OCI-LY3 (cell line): ENCODE measurements around the gene TLR6.
A peak's percentile ranks its signal among the peaks of the same experiment; 100 is the strongest.

Experiments used
- H2AFZ ChIP-seq: fragments of 200-600, 300-600 bp; shearing (Covaris generic); 2 replicates; pipeline ENCODE4 v1.6.0; 2014; ENCODE audit warnings: antibody characterized with exemption, low read depth, low read length
- H3K27ac ChIP-seq: fragments of 200-600, 300-600 bp; sonication (generic); 2 replicates; pipeline ENCODE4 v1.5.1; 2014; ENCODE audit warnings: mild to moderate bottlenecking, low read length, moderate library complexity, mixed read lengths
- H3K27me3 ChIP-seq: fragments of 200-600, 300-600 bp; sonication (generic); 2 replicates; pipeline ENCODE4 v1.6.1; 2014; ENCODE audit warnings: low read depth, low read length, mixed read lengths
- H3K36me3 ChIP-seq: fragments of 200-600, 300-600 bp; sonication (generic); replicated peaks from 2 replicates; pipeline ENCODE3; 2014; ENCODE audit warnings: low read depth, low read length, mixed read lengths
- H3K4me1 ChIP-seq: fragments of 300-600, 200-600 bp; sonication (generic); 2 replicates; pipeline ENCODE4 v1.6.1; 2014; ENCODE audit warnings: low read length, mixed read lengths
- H3K4me2 ChIP-seq: fragments of 200-600, 300-600 bp; sonication (generic); 2 replicates; pipeline ENCODE4 v1.6.1; 2014; ENCODE audit warnings: low read length, mixed read lengths
- H3K4me3 ChIP-seq: fragments of 300-600, 200-600 bp; sonication (generic); 2 replicates; pipeline ENCODE4 v1.5.1; 2014; ENCODE audit warnings: antibody characterized with exemption, mild to moderate bottlenecking, low read length, moderate library complexity
- H3K79me2 ChIP-seq: fragments of 300-600, 200-600 bp; shearing (Covaris generic); 2 replicates; pipeline ENCODE4 v1.6.1; 2014; ENCODE audit warnings: mild to moderate bottlenecking, low read length, mixed read lengths
- H3K9ac ChIP-seq: fragments of 300-600, 200-600 bp; shearing (Covaris generic); 2 replicates; pipeline ENCODE4 v1.6.0; 2014; ENCODE audit warnings: mild to moderate bottlenecking, low read length, moderate library complexity
- H3K9me3 ChIP-seq: fragments of 200-600, 300-600 bp; shearing (Covaris generic); 2 replicates; pipeline ENCODE4 v1.6.1; 2014; ENCODE audit warnings: low read length, mixed read lengths; ENCODE audit not compliant: insufficient read depth
- H4K20me1 ChIP-seq: fragments of 200-600, 300-600 bp; sonication (generic); 2 replicates; pipeline ENCODE4 v1.6.1; 2016; ENCODE audit warnings: low read length, mixed read lengths; ENCODE audit not compliant: insufficient read depth
- CTCF ChIP-seq: fragments of 200-600, 300-600 bp; sonication (generic); IDR thresholded peaks from 2 replicates; pipeline ENCODE4 v1.5.1; 2014; ENCODE audit warnings: antibody characterized with exemption, low read length, low read depth
- EZH2phosphoT487 ChIP-seq: fragments of 200-600 bp; shearing (Covaris generic); IDR thresholded peaks from 2 replicates; pipeline ENCODE4 v1.6.1; 2018; ENCODE audit warnings: antibody characterized with exemption, mixed run types, low read depth

TLR6 gene

GRCh38 chr4:38794051-38794450, 62.6 kb downstream of the TLR6 start:
- H3K36me3 ChIP-seq = peaks cover 64% of the 10 kb centered on the region

GRCh38 chr4:38791010-38791409, 65.6 kb downstream of the TLR6 start:
- Histone ChIP-seq H3K9me3 (peaks cover 17% of the 10 kb centered on the region), H3K27ac (peak overlapping the region; percentile 14; the same call in 1 of the 2 replicates), H3K27me3 (no peaks in the 10 kb centered on the region), H3K4me3 (no peak overlapping the region), H3K36me3 (peaks cover 41% of the 10 kb centered on the region), H4K20me1 (no peaks in the 10 kb centered on the region), H3K79me2 (no peaks in the 10 kb centered on the region), H3K4me2 (peak overlapping the region; percentile 13), H3K9ac (no peak overlapping the region), H3K4me1 (peaks cover 30% of the 10 kb centered on the region), H2AFZ (no peak overlapping the region)
- TF ChIP-seq EZH2phosphoT487 = no peak
- no peak for TF ChIP-seq CTCF

More at GRCh38 chr4:38794051-38794450, 62.6 kb downstream of the TLR6 start:
- H3K4me3 ChIP-seq = no peak overlapping the region
- H3K4me2 ChIP-seq = no peak overlapping the region
- H3K27me3 ChIP-seq = no peaks in the 10 kb centered on the region
- no peak overlapping the region for H3K27ac ChIP-seq
- peaks cover 25% of the 10 kb centered on the region for H3K9me3 ChIP-seq
- peaks cover 11% of the 10 kb centered on the region for H3K4me1 ChIP-seq
- no peaks in the 10 kb centered on the region for H3K79me2 ChIP-seq
- H4K20me1 ChIP-seq = no peaks in the 10 kb centered on the region
- TF ChIP-seq EZH2phosphoT487 (no peak), CTCF (no peak)
- no peak overlapping the region for H2AFZ ChIP-seq
- H3K9ac ChIP-seq = no peak overlapping the region

GRCh38 chr4:38788317-38788716, 68.3 kb downstream of the TLR6 start:
- H3K9ac ChIP-seq = no peak overlapping the region
- H3K36me3 ChIP-seq = peaks cover 29% of the 10 kb centered on the region
- H4K20me1 ChIP-seq = no peaks in the 10 kb centered on the region
- H3K27ac ChIP-seq = no peak overlapping the region
- no peak overlapping the region for H3K4me3 ChIP-seq
- TF ChIP-seq CTCF (no peak), EZH2phosphoT487 (no peak)
- peaks cover 13% of the 10 kb centered on the region for H3K9me3 ChIP-seq
- H3K79me2 ChIP-seq = no peaks in the 10 kb centered on the region
- no peak overlapping the region for H2AFZ ChIP-seq
- H3K4me2 ChIP-seq = no peak overlapping the region
- H3K27me3 ChIP-seq = no peaks in the 10 kb centered on the region
- peaks cover 45% of the 10 kb centered on the region for H3K4me1 ChIP-seq

GRCh38 chr4:38787693-38788092, 68.9 kb downstream of the TLR6 start:
- no peaks in the 10 kb centered on the region for H3K27me3 ChIP-seq
- no peak for TF ChIP-seq EZH2phosphoT487
- TF ChIP-seq CTCF = no peak
- H3K9ac ChIP-seq = no peak overlapping the region
- H3K9me3 ChIP-seq = peaks cover 13% of the 10 kb centered on the region
- peaks cover 45% of the 10 kb centered on the region for H3K4me1 ChIP-seq
- H3K36me3 ChIP-seq = peaks cover 29% of the 10 kb centered on the region
- no peak overlapping the region for H3K4me2 ChIP-seq
- no peak overlapping the region for H3K4me3 ChIP-seq
- no peak overlapping the region for H2AFZ ChIP-seq
- no peaks in the 10 kb centered on the region for H3K79me2 ChIP-seq
- H4K20me1 ChIP-seq = no peaks in the 10 kb centered on the region
- H3K27ac ChIP-seq = no peak overlapping the region
